Fibroblast of lung (primary cell): Measurements from ENCODE around the gene DNAAF3.

Source experiments
- EZH2 ChIP-seq: IDR thresholded peaks from 2 replicates; pipeline ENCODE4 v1.5.1; 2012; ENCODE audit warnings: low read length, control low read depth, mild to moderate bottlenecking; ENCODE audit errors: missing control alignments
- TF ChIP-seq, protein P1 (sequence below), 2 donors: IDR thresholded peaks in 1 of 2; conservative IDR thresholded peaks in 1 of 2; 1 replicate in 1 of 2; 2 replicates in 1 of 2; pipeline ENCODE4 v1.5.1; 2011 to 2012; ENCODE audit warnings: low read length in 2 of 2, control low read depth in 1 of 2, inconsistent platforms in 1 of 2, low read depth in 1 of 2, mild to moderate bottlenecking in 1 of 2

DNA sequence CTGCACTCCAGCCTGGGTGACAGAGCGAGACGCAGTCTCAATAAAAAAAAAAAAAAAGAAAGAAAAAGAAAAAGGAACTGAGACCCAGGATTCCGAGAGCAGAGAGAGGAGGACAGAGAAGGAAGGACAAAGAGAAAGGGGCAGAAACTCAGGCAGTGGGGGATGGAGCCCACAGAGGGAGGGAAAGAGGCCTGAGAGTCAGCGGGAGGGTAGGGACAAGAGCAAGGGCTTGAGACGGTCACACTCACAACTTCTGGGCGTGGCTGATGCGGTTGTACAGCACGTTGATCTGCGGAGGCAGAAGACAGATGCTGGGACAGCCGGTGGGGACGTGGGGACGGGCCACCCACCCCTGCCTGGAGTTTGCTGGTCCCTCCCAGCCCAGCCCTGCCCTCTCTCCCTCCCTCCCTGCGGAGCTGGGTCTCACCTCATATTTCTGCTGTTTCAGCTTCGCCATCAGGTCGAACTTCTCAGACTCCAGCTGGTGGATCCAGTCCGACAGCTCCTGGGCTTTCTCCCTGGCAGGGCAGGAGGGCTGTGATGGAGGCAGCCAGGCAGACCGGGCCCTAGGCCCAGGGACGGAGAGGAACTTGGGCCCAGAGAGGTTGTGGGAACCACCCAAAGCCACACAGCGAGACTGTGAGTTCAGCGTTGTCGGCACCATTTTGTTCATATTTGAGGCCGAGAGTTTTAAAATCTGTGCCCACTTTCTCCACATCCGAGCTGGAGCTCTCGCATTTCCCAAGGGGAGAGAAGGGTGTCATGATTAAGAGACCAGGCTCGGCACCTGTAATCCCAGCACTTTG, 32.6 kb downstream of the DNAAF3 start:
- TF ChIP-seq, protein P1, sequence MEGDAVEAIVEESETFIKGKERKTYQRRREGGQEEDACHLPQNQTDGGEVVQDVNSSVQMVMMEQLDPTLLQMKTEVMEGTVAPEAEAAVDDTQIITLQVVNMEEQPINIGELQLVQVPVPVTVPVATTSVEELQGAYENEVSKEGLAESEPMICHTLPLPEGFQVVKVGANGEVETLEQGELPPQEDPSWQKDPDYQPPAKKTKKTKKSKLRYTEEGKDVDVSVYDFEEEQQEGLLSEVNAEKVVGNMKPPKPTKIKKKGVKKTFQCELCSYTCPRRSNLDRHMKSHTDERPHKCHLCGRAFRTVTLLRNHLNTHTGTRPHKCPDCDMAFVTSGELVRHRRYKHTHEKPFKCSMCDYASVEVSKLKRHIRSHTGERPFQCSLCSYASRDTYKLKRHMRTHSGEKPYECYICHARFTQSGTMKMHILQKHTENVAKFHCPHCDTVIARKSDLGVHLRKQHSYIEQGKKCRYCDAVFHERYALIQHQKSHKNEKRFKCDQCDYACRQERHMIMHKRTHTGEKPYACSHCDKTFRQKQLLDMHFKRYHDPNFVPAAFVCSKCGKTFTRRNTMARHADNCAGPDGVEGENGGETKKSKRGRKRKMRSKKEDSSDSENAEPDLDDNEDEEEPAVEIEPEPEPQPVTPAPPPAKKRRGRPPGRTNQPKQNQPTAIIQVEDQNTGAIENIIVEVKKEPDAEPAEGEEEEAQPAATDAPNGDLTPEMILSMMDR (conservative IDR thresholded peaks at IDR 0.05 in 1 of 2, IDR thresholded peaks at IDR 0.05 in 1 of 2; ENCODE audit: low read depth in 1 of 2, low read length in 2 of 2) = no peak
- peak; percentile 21 for TF ChIP-seq EZH2
